ENCODE data around the gene GPC5. TPM values are rescaled to one million over a fixed set of nuclear protein-coding genes. Genes with fewer than 3 reads are reported as not detected.

GPC5 gene
- polyA plus RNA-seq, 2 of the 4 experiments (the other 2 are of a cell fraction) = not detected

DNA sequence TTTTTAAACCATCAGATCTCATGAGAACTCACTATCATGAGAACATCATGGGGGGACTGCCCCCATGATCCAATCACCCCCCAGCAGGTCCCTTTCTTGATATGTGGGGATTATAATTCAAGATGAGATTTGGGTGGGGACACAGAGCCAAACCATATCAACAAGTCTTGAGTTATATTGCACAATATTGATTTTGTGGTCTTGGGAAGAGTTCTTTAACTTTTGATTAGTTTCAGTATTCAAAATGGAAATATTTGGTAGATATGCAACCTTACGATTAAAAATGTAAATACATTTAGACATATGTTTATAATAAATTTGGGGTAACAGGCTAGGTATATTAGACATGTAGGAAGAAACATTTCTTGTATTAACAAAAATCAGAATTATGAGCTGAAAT, 188.2 kb downstream of the GPC5 start:
- H3K9me3 ChIP-seq = no peaks in the 10 kb centered on the region
- H3K27ac ChIP-seq = no peak overlapping the region
- 49% methylated on average over 1 of the region's 1 CpG for WGBS (ENCODE audit: missing lambda C conversion rate)
- DNase-seq (ENCODE audit: low read depth in 1 of 2, low spot score in 1 of 2) (no peak), ATAC-seq (no peak), FAIRE-seq (no peak)
- H3K4me2 ChIP-seq = no peak overlapping the region
- POLR2A ChIA-PET = no interaction called here
- H3K4me1 ChIP-seq = no peaks in the 10 kb centered on the region
- H3K4me3 ChIP-seq = no peak overlapping the region
- CTCF ChIA-PET = no interaction called here
- TF ChIP-seq CBX8 (IDR thresholded peaks at IDR 0.05) (no peak), SMC3 (IDR thresholded peaks at IDR 0.05) (no peak), NFE2L2 (conservative IDR thresholded peaks at IDR 0.05; ENCODE audit: low read length) (no peak), CEBPB (IDR thresholded peaks at IDR 0.05) (no peak), TFCP2L1 (CRISPR knock-in tag; IDR thresholded peaks at IDR 0.05) (no peak), MAFK (IDR thresholded peaks at IDR 0.05; ENCODE audit: partially characterized antibody) (no peak), CHD4 (IDR thresholded peaks at IDR 0.05; ENCODE audit: borderline replicate concordance) (no peak), FOSB (CRISPR knock-in tag; IDR thresholded peaks at IDR 0.05) (no peak), SREBF2 (IDR thresholded peaks at IDR 0.05) (no peak), HDAC2 (IDR thresholded peaks at IDR 0.05) (no peak), ESRRA (IDR thresholded peaks at IDR 0.05; ENCODE audit: borderline replicate concordance, low read length) (no peak), ZNF302 (CRISPR knock-in tag; IDR thresholded peaks at IDR 0.05) (no peak)
- TF ChIP-seq, protein P1, sequence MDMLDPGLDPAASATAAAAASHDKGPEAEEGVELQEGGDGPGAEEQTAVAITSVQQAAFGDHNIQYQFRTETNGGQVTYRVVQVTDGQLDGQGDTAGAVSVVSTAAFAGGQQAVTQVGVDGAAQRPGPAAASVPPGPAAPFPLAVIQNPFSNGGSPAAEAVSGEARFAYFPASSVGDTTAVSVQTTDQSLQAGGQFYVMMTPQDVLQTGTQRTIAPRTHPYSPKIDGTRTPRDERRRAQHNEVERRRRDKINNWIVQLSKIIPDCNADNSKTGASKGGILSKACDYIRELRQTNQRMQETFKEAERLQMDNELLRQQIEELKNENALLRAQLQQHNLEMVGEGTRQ (IDR thresholded peaks at IDR 0.05) = no peak
- TF ChIP-seq, protein P2, sequence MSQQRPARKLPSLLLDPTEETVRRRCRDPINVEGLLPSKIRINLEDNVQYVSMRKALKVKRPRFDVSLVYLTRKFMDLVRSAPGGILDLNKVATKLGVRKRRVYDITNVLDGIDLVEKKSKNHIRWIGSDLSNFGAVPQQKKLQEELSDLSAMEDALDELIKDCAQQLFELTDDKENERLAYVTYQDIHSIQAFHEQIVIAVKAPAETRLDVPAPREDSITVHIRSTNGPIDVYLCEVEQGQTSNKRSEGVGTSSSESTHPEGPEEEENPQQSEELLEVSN (IDR thresholded peaks at IDR 0.05; ENCODE audit: borderline replicate concordance, low read depth) = no peak
- TF ChIP-seq, protein P3, sequence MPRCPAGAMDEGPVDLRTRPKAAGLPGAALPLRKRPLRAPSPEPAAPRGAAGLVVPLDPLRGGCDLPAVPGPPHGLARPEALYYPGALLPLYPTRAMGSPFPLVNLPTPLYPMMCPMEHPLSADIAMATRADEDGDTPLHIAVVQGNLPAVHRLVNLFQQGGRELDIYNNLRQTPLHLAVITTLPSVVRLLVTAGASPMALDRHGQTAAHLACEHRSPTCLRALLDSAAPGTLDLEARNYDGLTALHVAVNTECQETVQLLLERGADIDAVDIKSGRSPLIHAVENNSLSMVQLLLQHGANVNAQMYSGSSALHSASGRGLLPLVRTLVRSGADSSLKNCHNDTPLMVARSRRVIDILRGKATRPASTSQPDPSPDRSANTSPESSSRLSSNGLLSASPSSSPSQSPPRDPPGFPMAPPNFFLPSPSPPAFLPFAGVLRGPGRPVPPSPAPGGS (IDR thresholded peaks at IDR 0.05) = no peak
- TF ChIP-seq, protein P4, sequence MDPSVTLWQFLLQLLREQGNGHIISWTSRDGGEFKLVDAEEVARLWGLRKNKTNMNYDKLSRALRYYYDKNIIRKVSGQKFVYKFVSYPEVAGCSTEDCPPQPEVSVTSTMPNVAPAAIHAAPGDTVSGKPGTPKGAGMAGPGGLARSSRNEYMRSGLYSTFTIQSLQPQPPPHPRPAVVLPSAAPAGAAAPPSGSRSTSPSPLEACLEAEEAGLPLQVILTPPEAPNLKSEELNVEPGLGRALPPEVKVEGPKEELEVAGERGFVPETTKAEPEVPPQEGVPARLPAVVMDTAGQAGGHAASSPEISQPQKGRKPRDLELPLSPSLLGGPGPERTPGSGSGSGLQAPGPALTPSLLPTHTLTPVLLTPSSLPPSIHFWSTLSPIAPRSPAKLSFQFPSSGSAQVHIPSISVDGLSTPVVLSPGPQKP (IDR thresholded peaks at IDR 0.05; ENCODE audit: low read depth, low read length) = no peak
- TF ChIP-seq, protein P5, sequence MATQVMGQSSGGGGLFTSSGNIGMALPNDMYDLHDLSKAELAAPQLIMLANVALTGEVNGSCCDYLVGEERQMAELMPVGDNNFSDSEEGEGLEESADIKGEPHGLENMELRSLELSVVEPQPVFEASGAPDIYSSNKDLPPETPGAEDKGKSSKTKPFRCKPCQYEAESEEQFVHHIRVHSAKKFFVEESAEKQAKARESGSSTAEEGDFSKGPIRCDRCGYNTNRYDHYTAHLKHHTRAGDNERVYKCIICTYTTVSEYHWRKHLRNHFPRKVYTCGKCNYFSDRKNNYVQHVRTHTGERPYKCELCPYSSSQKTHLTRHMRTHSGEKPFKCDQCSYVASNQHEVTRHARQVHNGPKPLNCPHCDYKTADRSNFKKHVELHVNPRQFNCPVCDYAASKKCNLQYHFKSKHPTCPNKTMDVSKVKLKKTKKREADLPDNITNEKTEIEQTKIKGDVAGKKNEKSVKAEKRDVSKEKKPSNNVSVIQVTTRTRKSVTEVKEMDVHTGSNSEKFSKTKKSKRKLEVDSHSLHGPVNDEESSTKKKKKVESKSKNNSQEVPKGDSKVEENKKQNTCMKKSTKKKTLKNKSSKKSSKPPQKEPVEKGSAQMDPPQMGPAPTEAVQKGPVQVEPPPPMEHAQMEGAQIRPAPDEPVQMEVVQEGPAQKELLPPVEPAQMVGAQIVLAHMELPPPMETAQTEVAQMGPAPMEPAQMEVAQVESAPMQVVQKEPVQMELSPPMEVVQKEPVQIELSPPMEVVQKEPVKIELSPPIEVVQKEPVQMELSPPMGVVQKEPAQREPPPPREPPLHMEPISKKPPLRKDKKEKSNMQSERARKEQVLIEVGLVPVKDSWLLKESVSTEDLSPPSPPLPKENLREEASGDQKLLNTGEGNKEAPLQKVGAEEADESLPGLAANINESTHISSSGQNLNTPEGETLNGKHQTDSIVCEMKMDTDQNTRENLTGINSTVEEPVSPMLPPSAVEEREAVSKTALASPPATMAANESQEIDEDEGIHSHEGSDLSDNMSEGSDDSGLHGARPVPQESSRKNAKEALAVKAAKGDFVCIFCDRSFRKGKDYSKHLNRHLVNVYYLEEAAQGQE (IDR thresholded peaks at IDR 0.05) = no peak

DNA sequence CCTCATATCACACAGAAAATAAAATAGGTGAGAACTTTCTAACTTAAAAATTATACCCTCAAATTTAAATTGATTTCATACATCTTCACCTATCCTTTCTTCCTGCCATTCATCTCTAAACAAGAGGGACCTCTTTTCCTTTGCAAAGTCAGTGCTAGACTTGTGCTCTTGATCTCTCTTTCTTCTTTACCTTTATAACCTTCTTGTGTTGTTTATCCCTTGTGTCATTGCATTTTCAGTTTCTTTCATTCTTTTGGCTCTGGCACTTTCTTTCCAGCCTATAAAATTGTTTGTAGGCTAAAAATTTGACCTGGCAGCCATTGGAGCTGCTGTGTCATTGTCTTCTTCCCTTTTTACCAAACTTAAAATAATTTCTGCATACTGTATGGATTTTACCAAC, 190.1 kb downstream of the GPC5 start:
- FAIRE-seq = no peak
- POLR2A ChIA-PET = no interaction called here

More for the DNA sequence above, 190.1 kb downstream of the GPC5 start:
- Histone ChIP-seq H3K9me3 (no peaks in the 10 kb centered on the region), H3K27ac (no peak overlapping the region), H3K4me2 (no peak overlapping the region), H3K4me1 (no peaks in the 10 kb centered on the region), H3K4me3 (no peak overlapping the region)
- CTCF ChIA-PET = no interaction called here
- ATAC-seq (no peak), DNase-seq (ENCODE audit: low read depth in 1 of 2, low spot score in 1 of 2) (no peak)
- TF ChIP-seq BHLHE40 (IDR thresholded peaks at IDR 0.05; ENCODE audit: low read depth, low read length) (no peak), JUN (IDR thresholded peaks at IDR 0.05) (no peak), EP300 (IDR thresholded peaks at IDR 0.05) (no peak), CHD4 (IDR thresholded peaks at IDR 0.05; ENCODE audit: borderline replicate concordance) (no peak), NR3C1 (IDR thresholded peaks at IDR 0.05) (no peak), PHF8 (IDR thresholded peaks at IDR 0.05; ENCODE audit: borderline replicate concordance, low read depth) (no peak), CBX8 (IDR thresholded peaks at IDR 0.05) (no peak), HOXB13 (CRISPR knock-in tag; IDR thresholded peaks at IDR 0.05; ENCODE audit: low read depth) (no peak), RARB (CRISPR knock-in tag; IDR thresholded peaks at IDR 0.05) (no peak)
- TF ChIP-seq, protein P6, sequence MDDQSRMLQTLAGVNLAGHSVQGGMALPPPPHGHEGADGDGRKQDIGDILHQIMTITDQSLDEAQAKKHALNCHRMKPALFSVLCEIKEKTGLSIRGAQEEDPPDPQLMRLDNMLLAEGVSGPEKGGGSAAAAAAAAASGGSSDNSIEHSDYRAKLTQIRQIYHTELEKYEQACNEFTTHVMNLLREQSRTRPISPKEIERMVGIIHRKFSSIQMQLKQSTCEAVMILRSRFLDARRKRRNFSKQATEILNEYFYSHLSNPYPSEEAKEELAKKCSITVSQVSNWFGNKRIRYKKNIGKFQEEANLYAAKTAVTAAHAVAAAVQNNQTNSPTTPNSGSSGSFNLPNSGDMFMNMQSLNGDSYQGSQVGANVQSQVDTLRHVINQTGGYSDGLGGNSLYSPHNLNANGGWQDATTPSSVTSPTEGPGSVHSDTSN (IDR thresholded peaks at IDR 0.05) = no peak
- TF ChIP-seq, protein P2 (IDR thresholded peaks at IDR 0.05; ENCODE audit: borderline replicate concordance, low read depth) = no peak
- TF ChIP-seq, protein P7, sequence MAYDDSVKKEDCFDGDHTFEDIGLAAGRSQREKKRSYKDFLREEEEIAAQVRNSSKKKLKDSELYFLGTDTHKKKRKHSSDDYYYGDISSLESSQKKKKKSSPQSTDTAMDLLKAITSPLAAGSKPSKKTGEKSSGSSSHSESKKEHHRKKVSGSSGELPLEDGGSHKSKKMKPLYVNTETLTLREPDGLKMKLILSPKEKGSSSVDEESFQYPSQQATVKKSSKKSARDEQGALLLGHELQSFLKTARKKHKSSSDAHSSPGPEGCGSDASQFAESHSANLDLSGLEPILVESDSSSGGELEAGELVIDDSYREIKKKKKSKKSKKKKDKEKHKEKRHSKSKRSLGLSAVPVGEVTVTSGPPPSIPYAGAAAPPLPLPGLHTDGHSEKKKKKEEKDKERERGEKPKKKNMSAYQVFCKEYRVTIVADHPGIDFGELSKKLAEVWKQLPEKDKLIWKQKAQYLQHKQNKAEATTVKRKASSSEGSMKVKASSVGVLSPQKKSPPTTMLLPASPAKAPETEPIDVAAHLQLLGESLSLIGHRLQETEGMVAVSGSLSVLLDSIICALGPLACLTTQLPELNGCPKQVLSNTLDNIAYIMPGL (CRISPR knock-in tag; IDR thresholded peaks at IDR 0.05; ENCODE audit: borderline replicate concordance) = no peak

Measured in A549 (cell line).